ENCODE measurements around the gene IDH3A. TPM values are rescaled to one million over a fixed set of nuclear protein-coding genes. Genes with fewer than 3 reads are reported as not detected.

The IDH3A gene
- total RNA-seq, 2 donors from 2014 or later = 32.1 to 115 TPM

DNA sequence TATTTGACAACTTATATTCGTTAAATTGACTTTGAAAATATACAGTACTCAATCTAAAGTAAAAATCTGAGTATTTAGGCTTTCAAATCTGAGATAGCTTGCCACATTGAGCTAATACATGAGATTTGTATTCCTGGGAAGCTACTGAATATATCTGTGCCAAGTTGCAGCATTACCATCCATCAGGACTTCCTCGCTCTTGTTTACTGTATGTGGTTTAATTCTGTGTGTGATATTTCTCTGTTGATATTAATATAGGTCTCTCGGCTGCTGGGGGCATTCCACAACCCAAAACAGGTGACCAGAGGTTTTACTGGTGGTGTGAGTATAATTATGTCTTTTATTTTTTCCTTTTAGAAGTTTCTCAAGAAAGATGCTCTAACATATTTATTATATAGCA is 5.8 kb downstream of the IDH3A start:
- Histone ChIP-seq H3K36me3 (peaks cover 0 to 5% of the 10 kb centered on the region in 2 donors), H3K27me3 (replicated peaks; ENCODE audit: insufficient read depth) (no peaks in the 10 kb centered on the region), H3K4me3 (no peak overlapping the region), H3K27ac (peak overlapping the region in 1 of 2 donors; percentile 52), H3K4me1 (replicated peaks) (peaks cover 9% of the 10 kb centered on the region), H3K9me3 (no peaks in the 10 kb centered on the region)
- 55% methylated on average over 3 of the region's 3 CpGs for WGBS
- intact Hi-C loops (cut with DNase I) = no loop called here
- no peak for TF ChIP-seq POLR2AphosphoS5 (IDR thresholded peaks at IDR 0.05)
- TF ChIP-seq POLR2A (IDR thresholded peaks at IDR 0.05) = no peak
- TF ChIP-seq, protein P1, sequence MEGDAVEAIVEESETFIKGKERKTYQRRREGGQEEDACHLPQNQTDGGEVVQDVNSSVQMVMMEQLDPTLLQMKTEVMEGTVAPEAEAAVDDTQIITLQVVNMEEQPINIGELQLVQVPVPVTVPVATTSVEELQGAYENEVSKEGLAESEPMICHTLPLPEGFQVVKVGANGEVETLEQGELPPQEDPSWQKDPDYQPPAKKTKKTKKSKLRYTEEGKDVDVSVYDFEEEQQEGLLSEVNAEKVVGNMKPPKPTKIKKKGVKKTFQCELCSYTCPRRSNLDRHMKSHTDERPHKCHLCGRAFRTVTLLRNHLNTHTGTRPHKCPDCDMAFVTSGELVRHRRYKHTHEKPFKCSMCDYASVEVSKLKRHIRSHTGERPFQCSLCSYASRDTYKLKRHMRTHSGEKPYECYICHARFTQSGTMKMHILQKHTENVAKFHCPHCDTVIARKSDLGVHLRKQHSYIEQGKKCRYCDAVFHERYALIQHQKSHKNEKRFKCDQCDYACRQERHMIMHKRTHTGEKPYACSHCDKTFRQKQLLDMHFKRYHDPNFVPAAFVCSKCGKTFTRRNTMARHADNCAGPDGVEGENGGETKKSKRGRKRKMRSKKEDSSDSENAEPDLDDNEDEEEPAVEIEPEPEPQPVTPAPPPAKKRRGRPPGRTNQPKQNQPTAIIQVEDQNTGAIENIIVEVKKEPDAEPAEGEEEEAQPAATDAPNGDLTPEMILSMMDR (IDR thresholded peaks at IDR 0.05) = no peak
- DNase-seq (ENCODE audit: low spot score) = no peak

DNA sequence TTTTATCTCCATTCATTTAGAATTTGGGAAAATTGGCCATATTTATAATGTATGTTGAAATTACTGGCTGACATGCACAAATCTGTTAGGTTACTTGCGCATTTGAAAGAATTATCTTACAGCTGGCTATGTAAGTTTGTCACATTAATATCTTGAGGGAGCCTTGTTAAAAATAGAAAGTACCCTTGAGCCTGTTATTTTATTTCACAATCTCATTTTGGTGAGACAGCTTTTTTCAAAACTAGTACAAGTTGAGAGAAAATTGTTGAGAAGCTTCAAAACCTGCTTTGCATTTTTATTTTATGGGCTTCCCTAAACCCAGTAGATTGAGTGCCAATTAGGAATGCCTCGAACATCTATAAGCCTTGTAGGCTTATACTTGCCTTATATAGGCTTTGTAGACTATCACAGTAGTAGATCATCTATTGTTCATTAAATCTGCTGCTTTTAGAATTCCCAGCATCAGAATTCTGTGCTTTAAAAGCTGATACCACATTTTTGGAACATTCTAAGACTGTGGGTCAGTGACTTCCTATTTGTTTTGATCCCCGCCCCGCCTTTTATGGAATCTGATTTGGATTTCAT is 6.3 kb downstream of the IDH3A start:
- no peak overlapping the region for H3K4me3 ChIP-seq
- H3K36me3 ChIP-seq = peaks cover 0 to 5% of the 10 kb centered on the region in 2 donors
- peaks cover 9% of the 10 kb centered on the region for H3K4me1 ChIP-seq (replicated peaks)
- H3K27me3 ChIP-seq (replicated peaks; ENCODE audit: insufficient read depth) = no peaks in the 10 kb centered on the region
- TF ChIP-seq POLR2AphosphoS5 (IDR thresholded peaks at IDR 0.05) (no peak), POLR2A (IDR thresholded peaks at IDR 0.05) (no peak)
- TF ChIP-seq, protein P1 (IDR thresholded peaks at IDR 0.05) = no peak
- intact Hi-C loops (cut with DNase I) = no loop called here
- no peaks in the 10 kb centered on the region for H3K9me3 ChIP-seq
- H3K27ac ChIP-seq = peak overlapping the region; percentile 29 to 52
- DNase-seq (ENCODE audit: low spot score) = no peak
- WGBS = 28% methylated on average over 4 of the region's 4 CpGs

DNA sequence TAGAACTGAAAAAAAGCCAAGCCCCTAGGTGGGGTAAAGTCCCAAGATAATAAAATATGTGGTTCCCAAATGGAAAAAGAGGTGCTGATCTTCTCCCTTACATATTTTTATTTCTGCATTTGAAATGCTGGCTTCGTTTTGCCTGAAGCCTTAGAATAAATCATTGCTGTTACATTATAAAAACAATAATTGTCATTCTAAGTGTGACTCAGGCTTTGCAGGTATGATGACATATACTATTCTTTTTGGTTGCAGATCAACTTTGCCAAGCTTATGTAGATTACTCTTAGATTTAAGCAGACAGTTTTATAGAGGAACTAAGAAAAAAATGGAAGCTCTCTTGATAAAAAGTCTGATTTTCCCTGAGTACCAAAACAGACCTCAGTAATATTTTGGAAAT is 7.5 kb downstream of the IDH3A start:
- Histone ChIP-seq H3K27me3 (replicated peaks; ENCODE audit: insufficient read depth) (no peaks in the 10 kb centered on the region), H3K4me1 (replicated peaks) (peaks cover 9% of the 10 kb centered on the region), H3K9me3 (no peaks in the 10 kb centered on the region), H3K27ac (no peak overlapping the region), H3K36me3 (peaks cover 0 to 5% of the 10 kb centered on the region in 2 donors), H3K4me3 (no peak overlapping the region)
- intact Hi-C loops (cut with DNase I) = no loop called here
- DNase-seq (ENCODE audit: low spot score) = no peak
- WGBS = 28% methylated on average over 1 of the region's 1 CpG
- TF ChIP-seq POLR2A (IDR thresholded peaks at IDR 0.05) (no peak), POLR2AphosphoS5 (IDR thresholded peaks at IDR 0.05) (no peak)
- TF ChIP-seq, protein P1 (IDR thresholded peaks at IDR 0.05) = no peak

DNA sequence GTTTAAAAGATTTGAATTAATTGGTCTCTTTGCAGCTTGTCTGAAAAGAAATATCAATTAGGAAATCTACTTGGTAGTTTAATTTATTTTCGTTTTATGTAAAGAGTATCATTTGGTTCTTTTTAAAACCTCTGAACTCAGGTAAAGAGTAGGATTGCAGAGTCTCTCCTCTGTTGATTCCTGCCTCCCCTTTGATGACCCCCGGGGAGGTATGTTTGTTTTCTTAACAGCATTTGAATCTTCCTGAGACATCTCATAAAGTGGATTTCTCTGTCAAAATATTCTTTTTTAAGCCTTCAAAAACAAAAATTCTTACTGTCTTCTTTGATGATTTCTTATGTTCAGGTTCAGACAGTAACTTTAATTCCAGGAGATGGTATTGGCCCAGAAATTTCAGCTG is 8.0 kb downstream of the IDH3A start:
- no peak for DNase-seq (ENCODE audit: low spot score)
- Histone ChIP-seq H3K4me3 (no peak overlapping the region), H3K9me3 (no peaks in the 10 kb centered on the region), H3K36me3 (peaks cover 0 to 5% of the 10 kb centered on the region in 2 donors), H3K27me3 (replicated peaks; ENCODE audit: insufficient read depth) (no peaks in the 10 kb centered on the region), H3K27ac (no peak overlapping the region), H3K4me1 (replicated peaks) (peaks cover 9% of the 10 kb centered on the region)
- intact Hi-C loops (cut with DNase I) = no loop called here
- WGBS = 34% methylated on average over 2 of the region's 2 CpGs
- TF ChIP-seq POLR2AphosphoS5 (IDR thresholded peaks at IDR 0.05) = no peak
- TF ChIP-seq, protein P1 (IDR thresholded peaks at IDR 0.05) = no peak
- TF ChIP-seq POLR2A (IDR thresholded peaks at IDR 0.05) = no peak

DNA sequence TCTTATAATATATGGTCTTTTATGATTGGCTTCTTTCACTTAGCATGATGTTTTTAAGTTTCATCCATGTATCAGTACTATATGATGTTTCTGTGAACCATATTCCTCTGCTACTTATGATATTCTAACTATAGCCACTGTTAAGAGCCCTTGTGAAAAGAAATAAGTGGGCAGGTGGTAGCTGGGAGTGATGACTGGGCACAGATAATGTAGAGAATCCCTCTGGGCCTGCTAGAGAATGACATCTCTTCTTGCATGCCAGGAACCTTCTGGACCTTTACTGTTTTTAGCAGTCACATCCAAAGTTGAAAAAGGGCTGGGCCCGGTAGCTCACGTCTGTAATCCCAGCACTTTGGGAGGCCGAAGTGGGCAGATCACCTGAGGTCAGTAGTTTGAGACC is 10.2 kb downstream of the IDH3A start:
- TF ChIP-seq, protein P1 (IDR thresholded peaks at IDR 0.05) = no peak
- TF ChIP-seq POLR2A (IDR thresholded peaks at IDR 0.05) (no peak), POLR2AphosphoS5 (IDR thresholded peaks at IDR 0.05) (no peak)
- peaks cover 0 to 5% of the 10 kb centered on the region in 2 donors for H3K36me3 ChIP-seq
- 91% methylated on average over 3 of the region's 3 CpGs for WGBS

More for the DNA sequence above, 10.2 kb downstream of the IDH3A start:
- no peaks in the 10 kb centered on the region for H3K27me3 ChIP-seq (replicated peaks; ENCODE audit: insufficient read depth)
- intact Hi-C loops (cut with DNase I) = no loop called here
- H3K4me3 ChIP-seq = no peak overlapping the region
- DNase-seq (ENCODE audit: low spot score) = no peak
- no peak overlapping the region for H3K27ac ChIP-seq
- peaks cover 9% of the 10 kb centered on the region for H3K4me1 ChIP-seq (replicated peaks)
- H3K9me3 ChIP-seq = no peaks in the 10 kb centered on the region
